Activated effector memory CD4-positive, alpha-beta T cell treated with anti-CD3 and anti-CD28 coated beads, Interleukin-2, amount 50 U/mL, for 16 hours (primary cell): ENCODE data around the gene PTX3.

Source experiments
- DNase-seq: peaks from one replicate; pipeline ENCODE4 v3.0.0-alpha.2; 2020

The PTX3 gene

GRCh38 chr3:157436583-157437291, at the start of gene PTX3:
Gene PTX3 (plus strand): TSS chr3:157436850. CDS start chr3:157436934, 84 bp downstream.
- no peak for DNase-seq

- no peak for DNase-seq
Observed at GRCh38 chr3:157387708-157388435, 48.8 kb upstream of the PTX3 start.

- no peak for DNase-seq
Observed at GRCh38 chr3:157388976-157389375, 47.7 kb upstream of the PTX3 start.

- DNase-seq: no peak
Observed at GRCh38 chr3:157390713-157391515, 45.7 kb upstream of the PTX3 start.

GRCh38 chr3:157392104-157392503, 44.5 kb upstream of the PTX3 start:
- DNase-seq: no peak

GRCh38 chr3:157393113-157393512, 43.5 kb upstream of the PTX3 start:
- no peak for DNase-seq

GRCh38 chr3:157394411-157394810, 42.2 kb upstream of the PTX3 start:
- DNase-seq: no peak

- DNase-seq: no peak
Observed at GRCh38 chr3:157398598-157398997, 38.1 kb upstream of the PTX3 start.

GRCh38 chr3:157404381-157404780, 32.3 kb upstream of the PTX3 start:
- DNase-seq: no peak

- no peak for DNase-seq
Observed at GRCh38 chr3:157405457-157405856, 31.2 kb upstream of the PTX3 start.

- DNase-seq: no peak
Observed at GRCh38 chr3:157406394-157406793, 30.3 kb upstream of the PTX3 start.

GRCh38 chr3:157407769-157408168, 28.9 kb upstream of the PTX3 start:
- no peak for DNase-seq

- no peak for DNase-seq
Observed at GRCh38 chr3:157408499-157409149, 28.0 kb upstream of the PTX3 start.

GRCh38 chr3:157409516-157409915, 27.1 kb upstream of the PTX3 start:
- no peak for DNase-seq

GRCh38 chr3:157410945-157411344, 25.7 kb upstream of the PTX3 start:
- DNase-seq: no peak

- DNase-seq: no peak
Observed at GRCh38 chr3:157412323-157412855, 24.3 kb upstream of the PTX3 start.

- DNase-seq: no peak
Observed at GRCh38 chr3:157414861-157415260, 21.8 kb upstream of the PTX3 start.

GRCh38 chr3:157416347-157417087, 20.1 kb upstream of the PTX3 start:
- DNase-seq: no peak

- DNase-seq: no peak
Observed at GRCh38 chr3:157417247-157417646, 19.4 kb upstream of the PTX3 start.

- DNase-seq: no peak
Observed at GRCh38 chr3:157418104-157418503, 18.5 kb upstream of the PTX3 start.

- no peak for DNase-seq
Observed at GRCh38 chr3:157420606-157421130, 16.0 kb upstream of the PTX3 start.

- no peak for DNase-seq
Observed at GRCh38 chr3:157423337-157423736, 13.3 kb upstream of the PTX3 start.
